ENCODE results near the gene RAET1G. TPM values are rescaled to one million over a fixed set of nuclear protein-coding genes. Genes with fewer than 3 reads are reported as not detected.

The RAET1G gene
- total and polyA plus RNA-seq, 9 of the 15 experiments (the other 6 are each of a cell fraction or from before 2014, with no cell fraction given), result 0.11 TPM; not detected in 8

GRCh38 chr6:149867876-149868640 lies 54.9 kb downstream of the RAET1G start (continued):
- TF ChIP-seq ZBTB40 (IDR thresholded peaks at IDR 0.05), result peak; percentile 14; the same call in 1 of the 2 replicates
- no peak for TF ChIP-seq ZBTB40 (CRISPR knock-in tag; IDR thresholded peaks at IDR 0.05)
- 0 out of 2 replicates have a peak, but pooled peaks have one; percentile 13 for TF ChIP-seq ZBTB2 (IDR thresholded peaks at IDR 0.05)
- 0 out of 3 replicates have a peak, but pooled peaks of 1 of the 2 experiments have one; percentile 32 for TF ChIP-seq CBX3 (IDR thresholded peaks at IDR 0.05; ENCODE audit: borderline replicate concordance in 1 of 2, low read length in 2 of 2)
- peak; percentile 99 for TF ChIP-seq MAFK (IDR thresholded peaks at IDR 0.05; ENCODE audit: low read length)
- 0 out of 2 replicates have a peak, but pooled peaks have one; percentile 42 for TF ChIP-seq MTA1 (IDR thresholded peaks at IDR 0.05; ENCODE audit: borderline replicate concordance)
- TF ChIP-seq PHF8 (IDR thresholded peaks at IDR 0.05; ENCODE audit: borderline replicate concordance, low read length), result no peak
- no peak for TF ChIP-seq ZNF584 (CRISPR knock-in tag; IDR thresholded peaks at IDR 0.05; ENCODE audit: low read depth)
- TF ChIP-seq ZNF316 (IDR thresholded peaks at IDR 0.05), result peak; percentile 100
- peak; percentile 41; the same call in 1 of the 2 replicates for TF ChIP-seq HDAC2 (IDR thresholded peaks at IDR 0.05)
- no peak for TF ChIP-seq SMC3 (conservative IDR thresholded peaks at IDR 0.05; ENCODE audit: insufficient read depth, low read depth, low read length)
- peak; percentile 71 to 72; a peak in 3 of 4 replicates for TF ChIP-seq TRIM24 (IDR thresholded peaks at IDR 0.05)
- TF ChIP-seq USF1 (CRISPR knock-in tag; IDR thresholded peaks at IDR 0.05), result no peak
- TF ChIP-seq C11orf30 (IDR thresholded peaks at IDR 0.05; ENCODE audit: low read depth), result peak; percentile 100
- peak; percentile 41; the same call in 1 of the 2 replicates for TF ChIP-seq ATF3 (IDR thresholded peaks at IDR 0.05)
- TF ChIP-seq ATF3 (CRISPR knock-in tag; conservative IDR thresholded peaks at IDR 0.05), result no peak
